Stimulated activated CD4-positive, alpha-beta T cell treated with anti-CD3 and anti-CD28 coated beads, Interleukin-12 subunit alpha, Interleukin-12 subunit beta, amount 100 ng/mL, for 4 hours (primary cell): Measurements from ENCODE around the gene NOTCH4.
A peak's percentile ranks its signal among the peaks of the same experiment; 100 is the strongest.

ENCODE experiments used
- DNase-seq: peaks from one replicate; pipeline ENCODE4 v3.0.0-alpha.2; 2020

The NOTCH4 gene

GRCh38 chr6:32156891-32157290 is 67.0 kb downstream of the NOTCH4 start:
- DNase-seq: no peak

- DNase-seq: peak; percentile 52
These were observed 69.2 kb downstream of the NOTCH4 start for GRCh38 chr6:32154514-32155161.

- peak; percentile 65 for DNase-seq
These were observed 70.0 kb downstream of the NOTCH4 start, which contains the start of gene PPT2 for GRCh38 chr6:32153564-32154513. Gene PPT2, plus strand, starts transcription at chr6:32154141. Its CDS starts 454 bp downstream, at chr6:32154595.

GRCh38 chr6:32152769-32153563 is 70.9 kb downstream of the NOTCH4 start:
- no peak for DNase-seq

GRCh38 chr6:32151863-32152768 is 71.8 kb downstream of the NOTCH4 start, which contains the start of gene PRRT1:
Gene PRRT1, minus strand, starts transcription at chr6:32151939. Its CDS starts 112 bp downstream, at chr6:32151827.
- no peak for DNase-seq

- no peak for DNase-seq
These were observed 72.5 kb downstream of the NOTCH4 start for GRCh38 chr6:32151181-32151862.

GRCh38 chr6:32149932-32150870 is 73.7 kb downstream of the NOTCH4 start:
- no peak for DNase-seq

- DNase-seq: no peak
These were observed 74.6 kb downstream of the NOTCH4 start for GRCh38 chr6:32149092-32149755.

- DNase-seq: peak; percentile 60
These were observed 75.4 kb downstream of the NOTCH4 start for GRCh38 chr6:32148289-32149091.

- DNase-seq: no peak
These were observed 76.3 kb downstream of the NOTCH4 start for GRCh38 chr6:32147401-32148132.

GRCh38 chr6:32146687-32147086 is 77.2 kb downstream of the NOTCH4 start:
- no peak for DNase-seq

- no peak for DNase-seq
These were observed 77.6 kb downstream of the NOTCH4 start for GRCh38 chr6:32146287-32146686.
